BLaER1 treated with 17β-estradiol and CSF1 and Interleukin-3, amounts not matched to agents 10 nM and 100 nM (cell line): ENCODE results near the gene IRF9.

Experiments used
- H3K27ac ChIP-seq, 11 experiments: shearing (Covaris generic); formaldehyde crosslinking; 2 replicates each; pipeline ENCODE4 v1.8.1; 2022
- H3K27me3 ChIP-seq, 11 experiments: shearing (Covaris generic); formaldehyde crosslinking; 2 replicates each; pipeline ENCODE4 v1.8.1; 2022
- H3K36me3 ChIP-seq, 11 experiments: shearing (Covaris generic); formaldehyde crosslinking; 2 replicates each; pipeline ENCODE4 v1.8.1; 2022
- H3K4me1 ChIP-seq, 10 experiments: shearing (Covaris generic); formaldehyde crosslinking; 2 replicates each; pipeline ENCODE4 v1.8.1; 2022
- H3K4me2 ChIP-seq, 11 experiments: shearing (Covaris generic); formaldehyde crosslinking; 2 replicates each; pipeline ENCODE4 v1.8.1; 2022
- H3K4me3 ChIP-seq, 10 experiments: shearing (Covaris generic); formaldehyde crosslinking; 2 replicates each; pipeline ENCODE4 v1.8.1; 2022
- H3K9ac ChIP-seq, 11 experiments: shearing (Covaris generic); formaldehyde crosslinking; 2 replicates each; pipeline ENCODE4 v1.8.1; 2022
- H3K9me3 ChIP-seq, 11 experiments: shearing (Covaris generic); formaldehyde crosslinking; replicated peaks in 1 of 11; 2 replicates each; pipeline ENCODE4 v1.8.1; 2022
- H4K20me1 ChIP-seq, 11 experiments: shearing (Covaris generic); formaldehyde crosslinking; 2 replicates each; pipeline ENCODE4 v1.8.1; 2022
- Cebpa-rat ChIP-seq, 11 experiments: shearing (Covaris generic); IDR thresholded peaks; 2 replicates each; pipeline ENCODE4 v1.8.1; 2022

IRF9 gene

DNA sequence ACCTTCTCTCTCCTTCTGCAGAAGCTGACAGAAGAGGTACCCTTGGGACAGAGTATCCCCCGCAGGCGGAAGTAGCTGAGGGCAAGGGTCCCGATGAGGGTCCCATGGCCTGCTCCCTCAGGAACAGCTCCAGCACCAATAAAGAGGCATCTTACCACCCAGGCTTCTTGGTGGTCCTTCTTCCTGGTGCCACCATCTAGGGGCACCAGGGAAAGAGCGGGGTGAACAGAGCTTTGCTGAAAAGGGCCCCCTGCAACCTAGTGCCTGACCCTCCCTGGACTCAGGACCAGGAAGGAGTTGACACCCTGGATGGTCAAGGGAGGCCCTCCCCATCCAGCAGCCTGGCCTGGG, 591 bp upstream of the IRF9 start:
- H3K9me3 ChIP-seq, result no peaks in the 10 kb centered on the region
- H3K4me2 ChIP-seq, result peak overlapping the region; percentile 74 to 100 (median 98); a peak in 20 of 22 replicates
- H3K27me3 ChIP-seq, result no peaks in the 10 kb centered on the region
- peak overlapping the region; percentile 2 to 94 (median 81); a peak in 15 of 22 replicates for H3K9ac ChIP-seq
- H3K27ac ChIP-seq, result peak overlapping the region in 9 of 11 experiments; percentile 48 to 97 (median 91); a peak in 19 of 22 replicates
- no peak overlapping the region; a peak in 1 of 20 replicates for H3K4me3 ChIP-seq
- TF ChIP-seq Cebpa-rat (IDR thresholded peaks at IDR 0.05), result no peak
- H3K36me3 ChIP-seq, result peaks cover 73 to 91% (median 85%) of the 10 kb centered on the region in 11 experiments
- H3K4me1 ChIP-seq, result peaks cover 25 to 55% (median 34%) of the 10 kb centered on the region in 10 experiments
- peaks cover 0 to 46% (median 12%) of the 10 kb centered on the region in 11 experiments; a peak in 16 of 22 replicates for H4K20me1 ChIP-seq

DNA sequence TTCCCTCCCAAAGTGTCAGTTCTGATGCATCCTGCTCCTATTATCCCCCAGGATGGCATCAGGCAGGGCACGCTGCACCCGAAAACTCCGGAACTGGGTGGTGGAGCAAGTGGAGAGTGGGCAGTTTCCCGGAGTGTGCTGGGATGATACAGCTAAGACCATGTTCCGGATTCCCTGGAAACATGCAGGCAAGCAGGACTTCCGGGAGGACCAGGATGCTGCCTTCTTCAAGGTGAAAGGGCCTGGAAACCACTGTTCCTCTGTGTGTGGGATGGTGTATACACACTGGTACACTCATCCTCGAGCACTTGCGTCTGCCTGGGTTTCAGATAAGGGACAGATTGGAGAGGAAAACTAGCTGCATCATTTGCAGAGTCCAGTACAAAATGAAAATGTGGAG, 1.0 kb downstream of the IRF9 start:
- H4K20me1 ChIP-seq, result peaks cover 0 to 52% (median 12%) of the 10 kb centered on the region in 11 experiments; a peak in 15 of 22 replicates
- H3K4me1 ChIP-seq, result peaks cover 25 to 67% (median 33%) of the 10 kb centered on the region in 10 experiments
- H3K27me3 ChIP-seq, result no peaks in the 10 kb centered on the region
- peak overlapping the region in 10 of 11 experiments; percentile 75 to 97 (median 88); a peak in 20 of 22 replicates for H3K27ac ChIP-seq
- no peak for TF ChIP-seq Cebpa-rat (IDR thresholded peaks at IDR 0.05)
- H3K4me3 ChIP-seq, result peak overlapping the region; percentile 61 to 82 (median 69); a peak in 17 of 20 replicates
- H3K9ac ChIP-seq, result peak overlapping the region; percentile 76 to 94 (median 90)
- peak overlapping the region; percentile 89 to 100 (median 98) for H3K4me2 ChIP-seq
- no peaks in the 10 kb centered on the region for H3K9me3 ChIP-seq
- peaks cover 73 to 91% (median 84%) of the 10 kb centered on the region in 11 experiments for H3K36me3 ChIP-seq

DNA sequence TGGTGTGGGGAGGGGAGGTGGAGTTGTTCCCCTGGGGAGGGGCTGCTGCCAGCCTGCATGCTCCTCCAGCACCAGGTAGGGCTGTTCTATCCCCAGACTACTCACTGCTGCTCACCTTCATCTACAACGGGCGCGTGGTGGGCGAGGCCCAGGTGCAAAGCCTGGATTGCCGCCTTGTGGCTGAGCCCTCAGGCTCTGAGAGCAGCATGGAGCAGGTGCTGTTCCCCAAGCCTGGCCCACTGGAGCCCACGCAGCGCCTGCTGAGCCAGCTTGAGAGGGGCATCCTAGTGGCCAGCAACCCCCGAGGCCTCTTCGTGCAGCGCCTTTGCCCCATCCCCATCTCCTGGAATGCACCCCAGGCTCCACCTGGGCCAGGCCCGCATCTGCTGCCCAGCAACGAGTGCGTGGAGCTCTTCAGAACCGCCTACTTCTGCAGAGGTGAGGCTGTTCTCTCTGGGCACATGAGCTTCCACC, 3.5 kb downstream of the IRF9 start:
- Histone ChIP-seq H3K27me3 (peaks cover 0 to 3% (median 0%) of the 10 kb centered on the region in 11 experiments; a peak in 2 of 22 replicates), H3K36me3 (peaks cover 61 to 87% (median 75%) of the 10 kb centered on the region in 11 experiments)

DNA sequence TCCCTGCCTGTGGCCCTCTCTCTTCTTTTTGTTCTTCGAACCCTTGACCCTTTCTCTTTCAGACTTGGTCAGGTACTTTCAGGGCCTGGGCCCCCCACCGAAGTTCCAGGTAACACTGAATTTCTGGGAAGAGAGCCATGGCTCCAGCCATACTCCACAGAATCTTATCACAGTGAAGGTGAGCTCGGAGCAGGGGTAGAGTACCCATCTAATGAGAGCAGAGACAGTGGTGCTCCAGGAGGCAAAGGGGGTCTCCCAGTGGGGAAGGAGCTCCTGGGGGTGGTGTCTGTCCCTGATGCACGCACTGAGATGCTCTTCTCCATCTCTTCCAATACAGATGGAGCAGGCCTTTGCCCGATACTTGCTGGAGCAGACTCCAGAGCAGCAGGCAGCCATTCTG, 4.7 kb downstream of the IRF9 start:
- Histone ChIP-seq H3K9me3 (no peaks in the 10 kb centered on the region), H3K36me3 (peaks cover 49 to 87% (median 68%) of the 10 kb centered on the region in 11 experiments), H4K20me1 (peaks cover 0 to 53% (median 4%) of the 10 kb centered on the region in 11 experiments; a peak in 10 of 22 replicates), H3K27ac (no peak overlapping the region), H3K4me2 (peak overlapping the region in 2 of 11 experiments; percentile 98 to 100; a peak in 5 of 22 replicates), H3K4me1 (peaks cover 20 to 74% (median 29%) of the 10 kb centered on the region in 10 experiments), H3K9ac (peak overlapping the region in 1 of 11 experiments; percentile 30; a peak in 2 of 22 replicates), H3K27me3 (peaks cover 0 to 14% (median 4%) of the 10 kb centered on the region in 11 experiments; a peak in 15 of 22 replicates), H3K4me3 (no peak overlapping the region)
- TF ChIP-seq Cebpa-rat (IDR thresholded peaks at IDR 0.05), result no peak

More for the DNA sequence above, 3.5 kb downstream of the IRF9 start:
- Histone ChIP-seq H3K27ac (no peak overlapping the region), H3K4me3 (no peak overlapping the region), H3K4me1 (peaks cover 25 to 77% (median 36%) of the 10 kb centered on the region in 10 experiments), H4K20me1 (peaks cover 0 to 54% (median 12%) of the 10 kb centered on the region in 11 experiments; a peak in 15 of 22 replicates), H3K4me2 (peak overlapping the region in 2 of 11 experiments; percentile 98 to 100; a peak in 2 of 22 replicates), H3K9ac (0 out of 22 replicates have a peak overlapping the region, but pooled peaks of 2 of the 11 experiments have one; percentile 13 to 91), H3K9me3 (no peaks in the 10 kb centered on the region)
- no peak for TF ChIP-seq Cebpa-rat (IDR thresholded peaks at IDR 0.05)

DNA sequence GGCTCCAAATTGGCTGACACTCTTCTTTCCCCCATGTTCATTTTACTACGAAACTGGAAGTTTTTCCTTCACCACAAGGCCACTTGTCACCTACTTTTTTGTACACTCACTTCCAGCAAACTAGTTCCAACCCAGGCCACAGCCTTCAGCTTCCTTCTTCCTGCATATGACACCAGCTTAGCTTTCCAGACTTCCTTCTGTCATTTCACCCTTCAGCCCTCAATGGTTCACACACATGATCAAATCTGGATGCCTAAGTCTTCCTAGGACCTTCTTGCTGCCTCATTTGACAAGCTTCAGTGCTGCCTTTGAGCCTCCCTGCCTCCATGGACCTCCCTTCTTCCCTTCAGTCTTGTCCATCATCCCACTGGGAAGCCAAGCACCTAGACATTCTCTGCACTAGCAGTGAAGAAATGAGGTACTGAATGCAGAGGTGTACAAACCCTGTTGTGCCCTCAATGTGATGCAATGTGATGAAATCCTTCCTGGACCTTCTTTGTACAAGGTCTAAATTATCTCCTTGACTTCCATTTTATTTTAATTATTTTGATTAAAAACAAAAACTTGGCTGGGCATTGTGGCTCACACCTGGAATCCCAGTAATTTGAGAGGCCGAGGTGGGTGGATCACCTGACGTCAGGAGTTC, 6.5 kb downstream of the IRF9 start:
- Histone ChIP-seq H3K36me3 (peaks cover 42 to 88% (median 68%) of the 10 kb centered on the region in 11 experiments), H3K27me3 (peaks cover 7 to 27% (median 22%) of the 10 kb centered on the region in 11 experiments; a peak in 21 of 22 replicates), H3K4me1 (peaks cover 19 to 76% (median 31%) of the 10 kb centered on the region in 10 experiments), H3K4me2 (peak overlapping the region in 4 of 11 experiments; percentile 18 to 100 (median 71); a peak in 5 of 22 replicates), H4K20me1 (peaks cover 0 to 61% (median 1%) of the 10 kb centered on the region in 11 experiments; a peak in 8 of 22 replicates), H3K27ac (peak overlapping the region in 4 of 11 experiments; percentile 17 to 67 (median 54); a peak in 6 of 22 replicates), H3K9me3 (no peaks in the 10 kb centered on the region), H3K4me3 (no peak overlapping the region), H3K9ac (peak overlapping the region in 1 of 11 experiments; percentile 30; a peak in 1 of 22 replicates)
- no peak for TF ChIP-seq Cebpa-rat (IDR thresholded peaks at IDR 0.05)

DNA sequence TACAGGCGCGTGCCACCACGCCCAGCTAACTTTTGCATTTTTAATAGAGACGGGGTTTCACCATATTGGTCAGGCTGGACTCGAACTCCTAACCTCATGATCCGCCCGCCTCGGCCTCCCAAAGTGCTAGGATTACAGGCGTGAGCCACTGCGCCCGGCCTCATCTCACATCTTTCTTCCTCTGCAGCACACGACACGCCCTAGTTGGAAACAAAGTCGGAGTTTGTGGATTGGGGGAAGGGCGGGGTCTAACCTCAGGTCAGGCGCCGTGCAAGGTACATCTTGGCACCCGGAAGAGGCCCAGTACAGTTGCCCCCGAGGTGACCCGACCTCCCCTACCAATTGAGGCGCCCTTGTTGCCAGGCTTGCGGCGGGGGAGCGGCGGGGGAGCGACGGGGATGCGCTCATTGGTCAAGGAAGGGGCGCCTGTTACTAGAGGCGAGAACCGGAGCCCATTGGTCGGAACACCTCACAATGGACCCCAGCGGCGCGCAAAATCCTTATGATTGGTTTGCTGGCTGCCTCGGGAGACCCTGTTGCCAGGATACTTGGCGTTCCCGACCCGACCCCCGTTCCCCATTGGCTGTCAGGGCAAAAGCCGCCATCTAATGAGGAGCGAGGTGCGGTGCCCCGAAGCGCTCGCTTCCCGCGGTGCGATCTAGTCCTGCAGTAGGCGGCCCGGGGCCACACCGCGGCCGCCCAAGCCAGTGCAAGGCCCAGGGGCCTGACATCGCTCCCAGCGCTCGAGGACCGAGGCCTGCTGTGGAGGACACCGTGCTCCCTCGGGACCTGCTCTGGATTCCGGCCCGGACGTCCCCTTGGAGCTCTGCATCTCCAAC, 10.6 kb downstream of the IRF9 start, which contains the start of gene REC8:
REC8 (plus strand) TSS at position 659 of the 839 bp plus-strand sequence. CDS start 473 bp downstream, outside the sequence.
- H3K4me2 ChIP-seq, result peak within 1 kb of the TSS; percentile 63 to 91 (median 78)
- H3K4me1 ChIP-seq, result peaks cover 17 to 38% (median 26%) of the 10 kb centered on the region in 10 experiments
- peaks cover 6 to 88% (median 35%) of the 10 kb centered on the region in 11 experiments for H3K36me3 ChIP-seq
- H3K9me3 ChIP-seq, result no peaks in the 10 kb centered on the region
- peak within 1 kb of the TSS in 8 of 10 experiments; percentile 41 to 65 (median 54); a peak in 16 of 20 replicates for H3K4me3 ChIP-seq
- no peak for TF ChIP-seq Cebpa-rat (IDR thresholded peaks at IDR 0.05)
- peak within 1 kb of the TSS in 2 of 11 experiments; percentile 18 to 35; a peak in 2 of 22 replicates for H3K27ac ChIP-seq
- H3K9ac ChIP-seq, result peak within 1 kb of the TSS in 8 of 11 experiments; percentile 6 to 50 (median 34); a peak in 10 of 22 replicates
- peaks cover 0 to 37% (median 0%) of the 10 kb centered on the region in 11 experiments; a peak in 5 of 22 replicates for H4K20me1 ChIP-seq
- H3K27me3 ChIP-seq, result peaks cover 7 to 28% (median 24%) of the 10 kb centered on the region in 11 experiments; a peak in 21 of 22 replicates

DNA sequence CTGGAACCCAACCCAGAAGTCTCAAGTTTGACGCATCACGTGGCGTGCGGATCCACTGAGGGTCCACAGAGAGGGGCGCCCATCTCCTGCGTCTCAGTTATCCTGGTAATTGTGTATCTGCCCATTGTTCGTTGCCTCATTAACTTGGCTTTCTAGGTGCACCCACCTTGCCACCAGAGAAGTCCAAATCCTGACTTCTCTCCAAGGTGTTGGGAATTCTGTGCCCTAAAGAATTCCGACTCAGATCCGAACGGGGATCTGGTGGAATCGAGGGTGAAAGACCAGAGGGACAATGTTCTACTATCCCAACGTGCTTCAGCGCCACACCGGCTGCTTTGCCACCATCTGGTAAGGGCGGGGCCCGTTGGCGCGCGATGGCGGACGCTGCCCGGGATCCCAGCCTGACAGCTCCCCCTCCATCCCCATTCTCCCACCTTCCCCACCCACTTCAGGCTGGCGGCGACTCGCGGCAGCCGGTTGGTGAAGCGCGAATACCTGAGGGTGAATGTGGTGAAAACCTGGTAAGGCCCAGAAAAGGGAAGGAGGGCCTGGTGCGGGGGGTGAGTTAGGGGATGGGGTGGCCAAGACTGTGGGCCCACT, 11.3 kb downstream of the IRF9 start:
- peaks cover 7 to 28% (median 24%) of the 10 kb centered on the region in 11 experiments; a peak in 21 of 22 replicates for H3K27me3 ChIP-seq
- no peak for TF ChIP-seq Cebpa-rat (IDR thresholded peaks at IDR 0.05)
- peaks cover 17 to 30% (median 22%) of the 10 kb centered on the region in 10 experiments for H3K4me1 ChIP-seq
- H3K9ac ChIP-seq, result peak overlapping the region in 7 of 11 experiments; percentile 6 to 50 (median 33); a peak in 7 of 22 replicates
- H4K20me1 ChIP-seq, result peaks cover 0 to 38% (median 0%) of the 10 kb centered on the region in 11 experiments; a peak in 8 of 22 replicates
- H3K36me3 ChIP-seq, result peaks cover 11 to 89% (median 35%) of the 10 kb centered on the region in 11 experiments
- H3K4me2 ChIP-seq, result peak overlapping the region; percentile 63 to 91 (median 78); a peak in 21 of 22 replicates
- peak overlapping the region in 8 of 10 experiments; percentile 41 to 65 (median 54); a peak in 15 of 20 replicates for H3K4me3 ChIP-seq
- H3K9me3 ChIP-seq, result no peaks in the 10 kb centered on the region
- H3K27ac ChIP-seq, result no peak overlapping the region; a peak in 1 of 22 replicates
